HG03135 (cell line): ENCODE data around the gene AP1M2.
A peak's percentile ranks its signal among the peaks of the same experiment; 100 is the strongest.
"Not testable (repeated sequence)": the region's sequence is repeated elsewhere in the genome, so short reads cannot be mapped to it uniquely, and the experiment has no call there.

ENCODE experiments used
- ATAC-seq: cut with Tn5 transposase; IDR thresholded peaks from one replicate; pipeline ENCODE4 v1.9.1; 2021; ENCODE audit warnings: mild to moderate bottlenecking, moderate library complexity; ENCODE audit not compliant: unreplicated experiment

AP1M2 gene

DNA sequence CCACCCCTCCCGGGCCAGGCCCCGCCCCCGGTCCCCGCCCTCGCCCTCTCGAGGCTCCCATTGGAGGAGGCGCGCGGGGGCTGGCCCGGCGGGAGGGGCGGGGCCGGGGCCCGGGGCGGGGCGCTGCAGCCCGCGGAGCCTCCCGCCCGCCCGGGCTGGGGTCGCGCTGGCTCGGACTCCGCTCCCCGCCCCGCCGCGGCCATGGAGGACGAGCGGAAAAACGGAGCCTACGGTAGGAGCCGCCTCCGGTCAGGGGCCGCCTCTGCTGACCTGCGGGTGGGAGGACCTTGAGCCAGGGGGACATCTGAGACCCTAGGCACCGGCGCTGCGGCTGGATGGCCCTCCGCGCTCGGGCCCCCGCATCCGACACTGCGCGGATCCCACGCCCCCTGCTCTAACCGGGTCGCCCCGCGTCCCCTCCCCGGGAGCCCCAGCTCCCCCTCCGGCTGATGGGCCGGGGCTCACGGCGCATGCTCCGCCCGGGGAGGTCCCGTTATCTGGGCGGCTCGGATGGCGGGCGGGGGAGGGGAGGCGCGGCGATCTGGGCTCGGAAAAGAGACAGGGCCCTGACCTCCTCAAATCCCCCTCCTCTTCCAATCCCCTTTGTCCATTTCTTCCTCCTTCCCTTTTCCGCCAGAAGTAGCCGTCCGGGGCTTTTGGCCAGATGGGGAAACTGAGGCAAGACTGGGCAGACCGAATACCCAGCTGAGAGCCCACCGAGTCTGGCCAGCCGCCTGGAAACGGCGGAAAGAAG, 15.4 kb upstream of the AP1M2 start:
- ATAC-seq = peak; percentile 45

DNA sequence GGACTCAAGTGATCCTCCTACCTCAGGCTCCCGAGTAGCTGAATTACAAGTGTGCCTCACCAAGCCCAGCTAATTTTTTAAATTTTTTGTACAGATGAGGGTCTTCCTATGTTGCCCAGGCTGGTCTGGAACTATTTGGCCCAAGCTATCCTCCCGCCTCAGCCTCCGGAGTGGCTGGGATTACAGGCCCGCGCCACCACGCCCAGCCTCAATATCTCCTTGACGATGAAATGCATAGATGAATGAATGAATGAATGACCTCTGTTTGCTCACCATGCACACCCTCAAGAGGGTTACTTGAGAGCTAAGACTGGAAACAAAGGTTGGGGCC, 14.9 kb upstream of the AP1M2 start:
- ATAC-seq = no peak

DNA sequence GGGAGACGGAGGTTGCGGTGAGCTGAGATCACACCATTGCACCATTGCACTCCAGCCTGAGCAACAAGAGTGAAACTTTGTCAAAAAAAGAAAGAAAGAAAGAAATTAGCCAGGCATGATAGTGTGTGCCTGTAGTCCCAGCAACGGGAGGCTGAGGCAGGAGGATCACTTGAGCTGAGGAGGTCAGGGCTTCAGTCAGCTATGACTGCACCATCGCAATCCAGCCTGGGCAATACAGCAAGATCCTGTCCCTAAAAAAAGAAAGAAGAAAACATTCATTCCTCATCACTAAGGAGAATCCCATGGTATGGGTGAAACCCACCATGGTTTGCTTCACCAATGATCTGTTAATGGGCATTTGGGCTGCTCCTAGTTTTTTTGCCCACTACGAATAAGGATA, 13.0 kb upstream of the AP1M2 start:
- no peak for ATAC-seq

DNA sequence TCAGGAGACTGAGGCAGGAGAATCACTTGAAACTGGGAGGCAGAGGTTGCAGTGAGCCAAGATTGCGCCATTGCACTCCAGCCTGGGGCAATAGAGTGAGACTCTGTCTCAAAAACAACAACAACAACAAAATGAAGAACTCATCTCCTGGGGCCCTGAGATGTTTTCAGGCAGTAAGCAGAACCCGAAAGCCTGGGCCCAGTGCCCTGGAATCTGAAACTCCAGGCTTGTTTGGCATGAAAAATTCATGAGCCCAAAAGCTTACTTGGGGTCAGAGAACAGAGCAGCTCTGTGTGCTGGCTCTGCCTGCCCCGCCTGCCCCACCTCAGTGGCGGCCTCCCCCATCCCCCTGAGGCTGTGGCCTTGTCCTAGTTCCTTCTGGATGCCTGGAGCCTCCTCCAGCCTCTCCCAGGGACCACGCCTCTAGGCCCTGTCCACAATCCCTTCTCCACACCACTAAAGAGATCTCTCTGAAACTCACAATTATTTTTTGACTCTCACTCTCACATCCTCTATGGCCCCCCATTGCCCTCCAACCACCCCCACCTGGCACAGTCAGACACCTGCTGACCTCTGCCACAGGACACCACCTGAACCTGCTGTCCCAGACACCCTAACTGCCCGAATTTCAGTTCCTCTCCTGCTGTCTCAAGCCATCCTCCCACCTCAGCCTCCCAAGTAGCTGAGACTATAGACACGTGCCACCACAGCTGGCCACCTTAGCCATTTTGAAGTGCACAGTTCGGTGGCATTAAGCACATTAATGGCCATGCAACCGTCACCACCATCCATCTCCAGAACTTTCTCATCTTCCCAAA, 6.9 kb upstream of the AP1M2 start:
- ATAC-seq = no peak

DNA sequence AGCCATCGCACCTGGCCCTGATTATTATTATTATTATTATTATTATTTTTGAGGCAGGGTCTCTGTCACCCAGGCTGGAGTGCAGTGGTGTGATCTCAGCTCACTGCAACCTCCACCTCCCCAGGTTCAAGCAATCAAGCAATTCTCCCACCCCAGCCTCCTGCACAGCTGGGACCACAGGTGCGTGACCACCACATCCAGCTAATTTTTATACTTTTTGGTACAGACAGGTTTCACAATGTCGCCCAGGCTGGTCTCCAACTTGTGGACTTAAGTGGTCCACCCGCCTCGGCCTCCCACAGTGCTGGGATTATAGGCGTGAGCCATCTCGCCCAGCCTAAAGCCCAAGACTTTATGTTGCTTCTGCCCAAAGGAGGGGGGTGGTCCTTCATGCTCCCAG, 6.0 kb upstream of the AP1M2 start:
- no peak for ATAC-seq

DNA sequence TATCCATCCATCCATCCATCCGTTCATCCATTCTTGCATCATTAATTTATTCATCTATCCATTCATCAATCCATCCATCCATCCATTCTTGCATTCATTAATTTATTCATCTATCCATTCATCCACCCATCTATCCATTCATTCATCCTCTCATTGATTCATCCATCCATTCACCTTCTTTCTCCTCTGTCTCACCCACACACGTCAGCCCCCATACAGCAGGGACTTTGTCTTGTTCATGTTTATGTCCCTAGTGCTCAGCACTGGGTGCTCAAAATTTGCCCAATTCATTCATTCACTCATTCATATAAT, 683 bp upstream of the AP1M2 start:
- no peak for ATAC-seq

DNA sequence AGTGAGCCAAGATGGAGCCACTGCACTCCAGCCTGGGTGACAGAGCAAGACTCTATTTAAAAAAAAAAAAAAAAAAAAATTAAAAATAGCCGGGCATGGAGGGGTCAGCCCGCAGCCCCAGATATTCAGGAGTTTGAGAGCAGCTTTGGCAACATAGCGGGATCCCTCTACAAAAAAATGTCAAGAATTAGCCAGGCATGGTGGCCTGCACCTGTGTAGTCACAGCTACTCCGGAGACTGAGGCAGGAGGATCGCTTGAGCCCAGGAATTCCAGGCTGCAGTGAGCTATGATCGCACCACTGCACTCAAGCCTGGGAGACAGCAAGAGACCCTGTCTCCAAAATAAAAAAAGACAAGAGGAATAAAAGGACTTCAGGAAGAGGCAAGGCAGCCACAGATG, 716 bp downstream of the AP1M2 start:
- ATAC-seq = no peak

DNA sequence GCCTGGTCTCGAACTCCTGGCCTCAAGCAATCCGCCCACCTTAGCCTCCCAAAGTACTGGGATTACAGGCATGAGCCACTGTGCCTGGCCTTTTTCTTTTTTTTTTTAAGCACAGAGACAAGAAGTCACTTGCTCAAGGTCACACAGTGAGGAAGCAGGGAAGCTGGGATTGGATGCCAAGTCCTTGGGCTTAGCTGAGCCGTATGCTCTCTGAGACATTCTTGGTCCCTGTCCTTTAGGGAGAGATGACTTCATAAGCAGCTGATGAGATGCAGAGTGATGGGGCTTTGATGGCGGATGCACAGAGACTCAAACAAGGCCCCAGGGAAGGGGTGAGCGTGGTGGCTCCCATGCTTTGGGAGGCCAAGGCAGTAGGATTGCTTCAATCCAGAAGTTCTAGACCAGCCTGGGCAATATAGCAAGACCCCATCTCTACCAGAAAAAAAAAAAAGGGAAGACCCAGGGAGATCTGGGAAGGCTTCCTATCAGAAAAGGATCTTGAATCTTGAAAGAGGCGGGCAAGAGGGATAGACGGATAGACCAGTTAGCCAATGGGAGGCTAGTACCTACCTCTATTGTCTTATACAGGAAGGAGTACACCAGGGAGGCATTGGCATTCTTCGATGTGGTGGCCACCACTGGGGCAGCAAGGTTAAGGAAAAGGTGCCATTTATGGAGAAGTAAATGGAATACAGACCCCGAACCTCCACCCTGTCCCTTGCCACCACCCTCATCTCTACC, 3.9 kb downstream of the AP1M2 start:
- ATAC-seq = no peak

DNA sequence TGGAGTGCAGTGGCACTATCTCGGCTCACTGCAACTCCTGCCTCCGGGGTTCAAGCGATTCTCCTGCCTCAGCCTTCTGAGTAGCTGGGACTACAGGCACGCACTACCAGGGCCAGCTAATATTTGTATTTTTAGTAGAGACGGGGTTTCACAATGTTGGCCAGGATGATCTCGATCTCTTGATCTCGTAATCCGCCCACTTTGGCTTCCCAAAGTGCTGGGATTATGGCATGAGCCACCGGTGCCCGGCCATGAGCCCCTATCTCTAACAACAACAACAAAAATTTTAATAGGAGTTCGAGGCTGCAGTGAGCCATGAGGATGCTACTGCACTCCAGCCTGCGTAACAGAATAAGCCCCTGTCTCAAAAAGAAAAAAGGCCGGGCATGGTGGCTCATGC, 5.0 kb downstream of the AP1M2 start:
- ATAC-seq = no peak

DNA sequence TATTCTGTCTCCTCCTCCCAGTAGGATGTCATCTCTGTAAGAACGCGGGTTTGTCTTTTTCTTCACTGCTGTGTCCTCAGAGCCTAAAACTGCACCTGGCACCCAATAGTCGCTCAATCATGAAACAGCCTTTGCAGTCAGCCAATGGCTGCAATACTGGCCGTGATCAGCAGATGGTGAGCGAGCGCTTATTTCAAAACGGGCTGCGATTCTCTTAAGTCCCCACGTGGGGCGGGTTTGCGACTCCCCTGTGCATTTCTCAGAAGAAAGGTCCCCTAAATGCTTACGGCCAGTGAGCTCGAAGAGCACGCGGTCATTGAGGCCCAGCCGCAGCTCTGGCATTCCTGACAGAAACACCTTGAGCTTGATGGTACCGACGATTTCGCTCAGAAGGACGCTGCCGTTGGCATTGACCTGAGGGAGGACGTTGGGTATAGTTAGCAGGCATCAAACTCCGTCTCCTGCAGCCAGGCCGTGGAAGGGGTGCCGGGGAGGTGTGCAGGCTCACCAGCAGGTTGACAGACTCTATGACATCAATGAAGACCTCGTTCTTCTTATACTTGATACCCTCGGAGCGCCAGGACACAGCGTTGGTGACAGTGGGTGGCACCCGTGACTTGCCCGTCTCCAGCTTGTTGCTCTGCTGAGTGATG, 6.0 kb downstream of the AP1M2 start:
- ATAC-seq = no peak

DNA sequence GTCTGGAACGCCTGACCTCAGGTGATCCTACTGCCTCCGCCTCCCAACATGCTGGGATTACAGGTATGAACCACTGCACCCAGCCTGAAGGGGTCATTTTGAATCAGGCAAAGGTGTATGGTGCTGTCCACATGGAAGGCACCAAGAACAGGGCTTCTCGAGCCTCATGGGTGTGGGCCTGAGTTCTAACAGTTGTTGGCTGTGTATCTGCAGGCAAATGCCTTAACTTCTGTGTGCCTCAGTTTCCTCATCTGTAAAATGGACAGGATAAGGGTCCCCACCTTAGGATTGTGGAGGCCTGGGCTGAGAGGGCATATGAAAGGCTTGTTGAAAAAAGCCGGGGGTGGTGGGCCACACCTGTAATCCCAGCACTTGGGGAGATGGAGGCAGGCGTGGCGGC, 9.2 kb downstream of the AP1M2 start:
- no peak for ATAC-seq

DNA sequence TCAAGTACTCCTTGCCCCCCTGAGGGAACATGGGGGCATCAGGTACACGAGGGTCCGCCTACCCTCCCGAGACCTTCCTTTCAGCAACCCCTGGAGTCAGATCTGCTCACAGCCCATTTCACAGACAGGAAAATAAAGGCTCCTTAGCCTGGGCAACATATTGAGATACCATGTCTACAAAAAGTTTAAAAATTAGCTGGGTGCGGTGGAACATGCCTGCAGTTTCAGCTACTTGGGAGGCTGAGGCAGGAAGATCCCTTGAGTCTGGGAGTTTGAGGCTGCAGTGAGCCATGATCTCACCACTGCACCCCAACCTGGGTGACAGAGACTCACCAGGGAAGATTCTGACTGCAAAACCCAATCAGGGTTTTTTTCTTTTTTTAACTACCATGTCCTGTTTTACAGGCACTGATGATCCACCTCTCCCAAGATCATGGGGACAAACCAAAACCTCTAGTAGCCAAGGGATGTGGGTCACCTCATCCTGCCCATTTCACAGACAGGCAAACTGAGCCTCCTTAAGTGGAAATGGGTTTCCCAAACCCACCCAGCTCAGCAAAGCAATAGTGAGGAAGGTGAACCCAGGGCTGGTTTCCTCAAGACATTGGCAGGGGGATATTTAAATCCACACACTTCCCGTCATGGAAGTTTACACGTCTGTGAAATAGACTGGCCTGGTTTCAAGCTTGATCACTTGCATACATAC, 11.9 kb downstream of the AP1M2 start:
- no peak for ATAC-seq

DNA sequence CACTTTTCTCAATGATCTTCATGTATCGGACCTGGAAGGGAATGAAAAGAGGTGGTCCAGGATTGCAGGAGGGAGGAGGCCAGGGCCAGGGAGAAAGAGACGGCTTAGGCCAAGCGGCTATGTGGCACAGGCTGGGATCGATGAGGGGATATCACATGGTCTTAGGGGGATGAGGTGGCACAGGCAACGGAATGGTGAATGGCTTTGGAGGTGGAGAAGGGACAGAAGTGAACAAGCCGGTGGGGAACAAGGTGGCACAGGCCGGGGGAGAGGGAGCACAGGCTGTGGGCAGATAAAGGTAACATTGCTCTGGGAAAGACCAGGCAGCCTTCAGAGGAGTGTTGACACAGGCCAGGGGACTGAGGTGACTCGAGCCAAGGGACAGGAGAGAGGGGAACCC, 12.7 kb downstream of the AP1M2 start:
- no peak for ATAC-seq

DNA sequence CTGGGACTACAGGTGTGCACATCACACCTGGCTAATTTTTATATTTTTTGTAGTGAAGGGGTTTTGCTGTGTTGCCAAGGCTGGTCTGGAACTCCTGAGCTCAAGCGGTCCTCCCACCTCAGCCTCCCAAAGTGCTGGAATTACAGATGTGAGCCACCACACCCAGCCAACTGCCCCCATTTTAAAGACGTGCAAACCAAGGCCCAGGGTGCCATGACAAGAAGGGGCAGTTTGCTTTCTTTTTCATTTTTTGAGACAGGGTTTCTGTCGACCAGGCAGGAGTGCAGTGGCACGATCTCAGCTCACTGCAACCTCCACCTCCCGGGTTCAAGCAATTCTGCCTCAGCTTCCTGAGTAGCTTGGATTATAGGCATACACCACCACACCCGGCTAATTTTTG, 13.3 kb downstream of the AP1M2 start:
- not testable (repeated sequence) for ATAC-seq

DNA sequence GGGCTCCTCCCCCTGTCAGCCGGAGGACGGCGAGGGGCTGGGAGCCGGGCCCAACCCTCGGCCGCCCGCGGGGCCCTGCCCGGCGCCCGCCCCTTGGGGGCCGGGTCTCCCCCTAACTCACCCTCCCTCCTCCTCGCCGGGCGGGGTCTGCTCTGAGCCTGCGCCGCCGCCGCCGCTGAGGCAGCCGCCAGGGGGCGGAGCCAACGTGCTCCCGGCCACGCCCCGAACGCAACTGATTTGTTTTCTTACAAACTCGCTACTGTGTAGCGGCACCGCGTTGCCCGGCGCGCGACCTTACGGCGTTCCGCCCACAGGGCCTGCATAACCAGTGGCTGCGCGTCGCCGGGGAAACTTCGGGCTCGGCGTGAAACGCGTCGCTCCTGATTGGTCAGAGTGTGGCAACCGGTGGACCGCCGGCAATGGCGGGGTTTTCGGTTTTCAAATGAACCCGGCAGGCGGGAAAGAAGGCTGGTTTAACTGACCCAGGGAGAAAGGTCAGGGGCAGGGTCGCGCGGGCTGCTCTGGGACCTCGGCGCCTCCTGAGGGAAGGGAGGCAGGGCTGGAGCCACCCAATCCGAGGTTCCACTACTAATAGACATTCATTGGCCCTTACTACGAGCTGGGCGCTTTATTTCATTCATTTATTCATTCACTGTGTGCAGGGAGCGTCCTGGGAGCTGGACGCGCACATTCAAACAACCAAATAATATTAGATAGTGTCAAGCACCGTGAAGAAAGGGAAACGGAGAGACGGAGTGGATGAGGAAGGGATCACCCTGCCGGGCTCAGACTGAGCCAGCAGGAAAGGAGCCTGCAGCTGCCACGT, 18.1 kb downstream of the AP1M2 start, which contains the start of gene CDKN2D:
Gene CDKN2D (minus strand): TSS at position 154 of the 826 bp plus-strand sequence. CDS start 326 bp downstream, outside the sequence.
- ATAC-seq = peak; percentile 57

DNA sequence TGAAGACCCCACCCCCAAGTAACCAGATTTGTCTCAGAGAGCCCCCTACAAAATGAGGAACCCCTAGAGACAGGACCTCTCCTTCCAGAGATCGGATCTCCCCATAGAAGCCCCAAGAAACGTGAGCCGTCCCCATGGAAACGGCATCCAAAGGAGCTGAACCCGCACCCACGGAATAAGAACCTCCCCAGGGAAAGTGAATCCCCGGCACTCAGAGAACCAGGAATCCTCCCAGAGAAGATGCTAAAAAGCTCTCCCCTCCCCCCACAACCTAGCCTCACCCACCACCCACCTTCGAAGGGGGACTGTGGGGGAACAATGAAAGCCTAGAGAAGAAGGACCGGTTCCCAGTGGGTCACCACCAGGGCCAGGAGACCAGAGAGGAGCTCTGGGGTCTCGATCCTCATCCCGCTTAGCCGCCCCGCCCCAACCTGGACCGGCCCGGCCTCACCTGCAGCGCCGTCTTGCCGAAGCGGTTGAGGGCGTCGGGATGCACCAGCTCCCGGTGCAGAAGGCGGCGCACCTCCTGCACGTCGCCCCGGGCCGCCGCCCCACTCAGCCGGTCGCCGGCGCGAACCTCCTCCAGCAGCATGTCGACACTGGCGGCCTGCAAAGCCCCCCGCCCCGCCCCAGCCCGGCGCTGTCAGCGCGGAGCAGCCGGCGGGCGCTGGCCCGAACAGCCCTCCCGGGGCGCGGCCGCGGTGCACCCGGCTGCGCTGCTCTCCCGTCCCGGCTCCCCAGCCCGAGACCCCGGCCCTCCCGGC, 18.9 kb downstream of the AP1M2 start:
- peak; percentile 7 for ATAC-seq

DNA sequence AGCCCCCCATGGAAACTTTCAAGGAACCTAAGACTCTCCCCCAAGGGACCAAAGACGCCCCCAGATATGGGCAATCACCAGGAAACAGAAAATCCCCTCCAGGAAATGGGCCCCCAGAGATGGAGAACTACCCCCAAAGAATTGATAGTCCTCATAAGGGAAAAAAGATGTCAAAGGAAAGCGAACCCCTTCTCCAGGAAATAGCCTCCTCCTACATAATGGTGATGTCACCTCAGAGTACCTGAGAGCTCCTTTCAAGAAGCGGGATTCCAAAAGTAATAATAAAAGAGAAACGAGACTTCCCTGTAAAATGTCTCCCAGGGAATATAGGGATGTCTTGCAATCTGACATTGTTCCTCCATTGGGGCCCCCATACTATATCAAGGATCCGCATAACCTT, 19.5 kb downstream of the AP1M2 start:
- no peak for ATAC-seq

DNA sequence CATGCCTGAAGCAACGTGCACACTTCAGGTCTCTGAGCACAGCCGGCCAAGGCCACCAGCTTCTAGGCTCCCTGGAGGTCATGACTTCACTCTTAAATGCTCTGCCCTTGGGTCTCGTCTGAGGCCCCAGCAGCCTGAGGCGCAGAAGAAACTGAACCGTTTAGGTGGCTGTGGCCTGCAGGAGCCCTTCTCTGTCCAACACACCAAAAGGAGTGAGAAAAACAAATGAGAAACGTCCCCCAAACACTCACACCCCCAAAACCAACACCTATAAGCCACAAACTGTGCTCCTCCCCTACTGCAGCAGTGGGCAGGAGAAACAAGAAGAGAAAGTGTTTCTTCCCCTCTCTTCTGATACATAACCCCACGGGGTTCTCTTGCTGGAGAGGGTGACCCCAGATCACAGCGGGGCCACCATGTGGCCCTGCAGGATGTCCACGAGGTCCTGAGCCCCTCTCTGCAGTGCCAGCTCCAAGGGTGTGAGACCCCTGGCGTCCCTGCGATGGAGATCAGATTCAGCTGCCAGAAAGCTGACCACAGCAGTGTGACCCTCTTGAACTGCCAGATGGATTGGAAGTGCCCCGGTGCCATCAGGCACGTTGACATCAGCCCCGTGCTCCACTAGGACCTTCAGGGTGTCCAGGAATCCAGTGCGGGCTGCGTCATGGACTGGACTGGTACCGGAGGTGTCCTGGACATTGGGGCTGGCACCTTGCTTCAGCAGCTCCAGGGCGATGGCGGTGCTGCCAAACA, 20.3 kb downstream of the AP1M2 start:
- ATAC-seq = peak; percentile 24

DNA sequence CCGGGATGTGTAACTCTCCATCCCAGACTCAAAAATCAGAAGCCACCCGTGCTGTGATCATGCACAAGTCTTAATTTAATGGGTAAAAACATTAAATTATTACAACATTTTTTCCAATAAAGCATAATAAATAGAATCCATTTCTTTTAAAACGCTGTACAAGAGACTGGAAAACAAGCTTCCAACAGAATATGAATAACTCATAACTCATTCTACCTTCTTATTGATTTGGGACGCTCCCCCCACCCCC, 20.8 kb downstream of the AP1M2 start:
- ATAC-seq = no peak
